Measurements from ENCODE around the gene GSG1L.
"Not testable (repeated sequence)": the region's sequence is repeated elsewhere in the genome, so short reads cannot be mapped to it uniquely, and the experiment has no call there.

Gene GSG1L

DNA sequence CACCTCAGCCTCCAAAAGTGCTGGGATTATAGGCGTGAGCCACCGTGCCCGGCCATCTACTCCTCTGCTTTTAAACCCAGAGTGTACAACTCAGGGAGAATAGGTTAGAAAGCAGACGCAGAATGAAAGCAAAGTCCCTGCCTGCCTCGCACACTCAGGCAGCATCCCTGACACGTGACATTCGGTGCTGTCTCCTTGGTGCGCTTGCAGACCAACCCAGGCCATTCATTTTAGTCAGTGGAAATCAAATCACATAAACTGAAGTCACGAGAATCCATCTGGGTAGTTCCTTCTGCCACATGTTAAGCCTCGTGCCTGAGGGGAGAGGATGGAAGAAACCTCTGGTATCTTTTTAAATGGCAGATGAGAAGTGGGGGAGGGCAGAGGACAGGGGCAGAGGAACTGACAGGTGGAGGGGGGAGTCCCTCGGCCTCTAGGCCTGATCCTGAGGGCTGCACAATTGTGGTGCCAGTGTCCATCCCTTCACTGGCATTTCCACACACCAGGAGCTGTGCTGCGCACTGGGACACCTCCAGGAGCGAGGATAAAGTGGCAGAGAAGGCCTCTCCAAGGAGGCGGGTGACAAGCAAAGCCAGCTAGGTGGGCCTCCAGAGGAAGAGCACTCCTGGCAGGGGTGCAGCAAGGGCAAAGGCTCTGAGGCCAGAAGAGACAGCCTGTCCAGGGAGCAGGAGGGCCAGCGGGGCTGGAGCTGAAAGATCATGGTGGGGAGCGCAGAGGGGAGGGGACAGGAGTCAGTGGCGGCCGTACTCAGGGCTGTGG, 317.2 kb downstream of the GSG1L start:
- no peak for DNase-seq

DNA sequence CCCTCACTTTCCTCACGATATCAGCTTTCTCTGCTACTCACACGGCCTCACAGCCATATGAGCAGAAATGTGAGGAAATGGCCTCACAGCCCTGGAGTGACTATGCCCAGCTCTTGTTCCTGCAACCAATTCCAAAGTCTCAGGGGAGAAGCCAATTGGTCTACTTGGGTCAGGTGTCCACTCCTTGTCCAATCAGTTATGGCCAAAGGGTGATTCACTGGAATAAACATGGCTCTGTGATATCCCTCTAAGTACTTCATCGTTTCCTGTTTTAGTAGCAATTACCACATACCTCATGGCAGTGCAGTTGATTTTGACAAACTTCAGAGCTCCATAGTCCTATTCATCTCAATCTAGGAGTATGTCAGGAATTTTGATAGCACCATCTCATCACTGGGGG, 318.2 kb downstream of the GSG1L start:
- DNase-seq, result no peak

DNA sequence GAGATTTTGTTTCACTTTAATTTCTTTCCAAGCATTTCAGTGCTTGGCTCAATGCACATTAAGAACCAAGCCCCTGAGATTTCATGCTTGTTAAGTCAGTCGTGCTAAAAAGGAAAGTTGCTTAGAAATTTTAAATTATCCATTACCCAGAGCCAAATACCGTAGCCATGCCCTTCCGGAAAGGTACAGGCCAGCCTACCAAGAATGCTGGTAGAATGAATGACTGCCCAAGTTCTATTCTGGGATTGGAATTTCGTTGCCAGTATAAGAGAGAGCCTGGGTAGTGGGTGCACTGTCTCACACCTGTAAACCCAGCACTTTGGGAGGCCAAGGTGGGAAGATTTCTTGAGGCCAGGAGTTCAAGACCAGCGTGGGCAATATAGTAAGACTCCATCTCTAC, 319.6 kb downstream of the GSG1L start:
- DNase-seq, result no peak

DNA sequence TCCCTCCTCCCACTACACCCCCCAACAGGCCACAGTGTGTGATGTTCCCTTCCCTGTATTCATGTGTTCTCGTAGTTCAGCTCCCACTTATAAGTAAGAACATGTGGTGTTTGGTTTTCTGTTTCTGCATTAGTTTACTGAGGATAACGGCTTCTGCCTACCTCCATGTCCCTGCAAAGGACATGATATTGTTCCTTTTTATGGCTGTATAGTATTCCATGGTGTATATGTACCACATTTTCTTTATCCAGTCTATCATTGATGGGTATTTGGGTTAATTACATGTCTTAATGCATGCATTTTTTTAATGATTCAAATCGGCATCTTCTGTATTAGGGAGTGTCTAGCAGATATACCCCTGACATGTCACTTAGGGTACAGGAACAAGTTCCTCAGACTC, 320.5 kb downstream of the GSG1L start:
- DNase-seq, result not testable (repeated sequence)

DNA sequence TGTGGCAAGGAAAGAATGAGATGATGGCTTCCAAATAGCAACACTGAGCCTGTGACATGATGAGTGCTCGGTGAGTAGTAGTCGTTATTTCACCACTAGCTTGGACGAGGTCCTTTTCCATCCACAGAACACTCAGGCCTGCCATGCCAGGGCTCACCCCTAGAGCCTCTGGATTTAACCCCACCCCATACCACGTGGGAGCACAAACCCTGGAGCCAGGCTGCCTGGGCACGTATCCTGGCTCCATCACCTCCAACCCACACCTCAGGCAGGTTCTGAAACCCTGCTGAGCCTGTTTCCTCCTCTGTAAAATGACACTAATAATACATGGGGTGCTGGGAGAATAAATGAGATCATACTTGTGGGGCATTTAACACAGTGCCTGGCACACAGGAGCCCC, 321.2 kb downstream of the GSG1L start:
- DNase-seq, result no peak

DNA sequence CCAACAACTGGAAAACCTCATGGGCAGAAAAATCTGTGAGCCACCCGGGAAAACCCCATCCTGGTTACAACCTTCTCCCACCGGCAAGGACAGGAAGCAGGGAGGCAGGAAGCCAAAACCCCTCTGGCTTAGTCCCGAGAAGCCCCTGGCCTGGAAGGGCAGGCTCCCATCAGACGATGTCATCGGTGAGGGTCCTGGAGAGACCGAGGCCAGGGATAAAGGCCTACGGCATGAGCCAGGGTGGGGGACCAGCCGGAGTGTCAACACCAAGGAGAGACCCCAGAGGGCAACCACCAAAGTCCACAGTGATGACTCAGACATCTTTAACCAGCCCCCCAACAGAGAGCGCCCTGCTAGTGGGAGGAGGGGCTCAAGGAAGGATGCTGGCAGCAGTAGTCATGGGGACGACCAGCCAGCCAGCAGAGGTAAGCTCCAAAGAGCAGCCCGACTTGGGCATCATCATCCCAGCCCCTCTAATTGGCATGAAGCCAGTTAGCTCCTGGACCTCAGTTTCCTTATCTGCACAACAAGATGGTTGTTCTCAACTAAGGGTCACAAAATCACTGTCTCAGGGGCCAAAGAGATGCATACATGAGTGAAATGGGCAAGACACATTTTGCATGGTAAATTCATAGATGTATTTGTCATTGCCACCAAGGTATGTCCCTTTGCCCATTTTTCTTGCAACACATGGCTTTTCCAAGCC, 322.9 kb downstream of the GSG1L start:
- no peak for DNase-seq

DNA sequence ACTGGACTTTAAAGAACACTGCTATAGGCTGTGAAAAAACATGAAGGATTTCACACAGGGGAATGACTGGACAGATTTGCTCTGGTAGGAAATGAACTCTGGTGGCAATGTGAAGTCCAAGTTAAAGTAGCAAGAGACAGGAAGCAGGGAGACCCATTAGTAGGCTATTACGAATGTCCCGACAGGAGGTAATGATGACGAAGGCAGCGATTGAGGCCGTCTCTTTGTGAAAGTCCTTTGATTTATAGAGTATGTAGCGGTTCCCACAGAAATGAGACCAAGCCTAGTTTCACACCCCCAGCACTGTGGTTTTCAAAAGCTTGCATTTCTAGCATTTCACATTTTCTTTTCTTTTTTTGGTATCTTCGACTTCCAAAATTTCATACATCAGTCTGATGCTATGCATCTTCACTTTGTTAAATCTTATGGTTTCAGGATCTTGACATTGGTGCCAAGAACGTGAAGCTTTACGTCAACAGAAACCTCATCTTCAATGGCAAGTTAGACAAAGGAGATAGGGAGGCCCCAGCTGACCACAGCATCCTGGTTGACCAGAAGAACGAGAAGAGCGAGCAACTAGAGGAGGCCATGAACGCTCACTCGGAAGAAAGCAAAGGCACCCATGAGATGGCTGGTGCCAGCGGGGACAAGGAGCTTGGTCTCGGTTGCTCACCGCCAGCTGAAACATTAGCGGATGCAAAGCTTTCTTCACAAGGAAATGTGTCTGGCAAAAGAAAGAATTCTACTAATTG, 323.7 kb downstream of the GSG1L start:
- DNase-seq, result no peak

DNA sequence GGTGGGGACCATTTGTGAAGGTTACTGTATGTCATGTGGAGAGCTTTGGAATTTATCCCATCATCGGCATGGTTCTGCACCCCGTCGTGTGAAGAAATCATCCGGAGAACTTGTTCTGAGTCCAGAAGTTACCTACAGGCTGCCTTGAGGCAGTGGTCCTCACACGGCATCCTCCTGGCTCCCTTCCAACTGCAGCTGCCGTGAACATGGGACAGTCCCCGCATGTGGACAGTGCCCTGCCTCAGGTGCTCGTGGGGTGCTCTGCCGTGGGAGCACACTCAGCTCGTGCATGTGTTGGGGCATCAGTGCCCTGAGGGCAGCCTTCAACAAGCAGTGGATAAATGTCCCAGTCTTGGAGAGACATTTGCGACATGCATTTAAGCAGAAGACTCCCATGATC, 324.9 kb downstream of the GSG1L start:
- no peak for DNase-seq
